Body of pancreas (tissue), 4 donors: ENCODE results near the gene PABPN1L.

Experiments used
- POLR2A ChIP-seq, 3 donors: fragments of 450-650 bp; IDR thresholded peaks; one replicate each; pipeline ENCODE4 v1.6.1; 2016; ENCODE audit warnings: antibody characterized with exemption in 3 of 3, mild to moderate bottlenecking in 2 of 3
- TF ChIP-seq, protein P1 (sequence below), 7 experiments: fragments of 450-650 bp in 4 of 7; fragments of 200-600 bp in 3 of 7; sonication (generic) in 3 of 7; IDR thresholded peaks; one replicate each; pipeline ENCODE4 v1.5.1; 2016 to 2019; ENCODE audit warnings: antibody characterized with exemption in 7 of 7

DNA sequence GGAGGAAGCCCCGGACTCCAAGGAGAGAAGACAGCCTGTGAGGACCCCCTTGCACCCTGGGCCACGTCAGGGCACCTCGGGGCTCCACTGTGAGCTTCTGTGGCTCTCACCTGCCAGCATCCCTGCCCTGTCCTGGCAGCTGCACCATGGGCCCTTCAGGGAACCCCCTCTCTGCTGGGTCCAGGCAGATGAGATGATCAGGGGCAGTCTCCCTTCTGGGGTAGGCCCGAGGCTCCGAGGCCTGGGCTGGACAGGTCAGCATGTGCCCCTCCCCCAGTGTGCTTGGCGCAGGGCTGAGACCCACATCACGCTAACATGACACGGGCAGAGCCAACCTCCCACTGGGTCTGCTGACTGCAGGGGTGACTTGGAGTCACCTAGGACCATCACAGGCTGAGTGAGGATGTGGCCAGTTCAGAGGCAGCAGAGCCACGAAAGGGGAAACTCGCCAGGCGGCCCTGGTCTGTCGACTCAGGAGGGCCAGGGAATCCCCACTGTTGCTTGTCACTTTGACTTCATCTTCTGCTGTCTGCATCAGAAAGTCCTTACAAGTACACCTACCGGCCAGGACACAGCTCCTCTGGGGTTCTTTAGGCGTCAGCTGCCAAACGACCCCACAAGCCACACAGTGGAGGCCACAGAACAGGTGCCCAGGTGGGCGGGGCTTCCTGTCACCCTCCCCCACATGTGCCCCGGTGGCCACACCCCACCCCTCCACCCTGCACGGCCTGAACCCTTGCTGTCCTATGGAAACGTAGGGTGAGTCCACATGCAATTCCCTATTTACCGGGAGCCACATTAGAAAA lies 12.0 kb downstream of the PABPN1L start:
- TF ChIP-seq, protein P1, sequence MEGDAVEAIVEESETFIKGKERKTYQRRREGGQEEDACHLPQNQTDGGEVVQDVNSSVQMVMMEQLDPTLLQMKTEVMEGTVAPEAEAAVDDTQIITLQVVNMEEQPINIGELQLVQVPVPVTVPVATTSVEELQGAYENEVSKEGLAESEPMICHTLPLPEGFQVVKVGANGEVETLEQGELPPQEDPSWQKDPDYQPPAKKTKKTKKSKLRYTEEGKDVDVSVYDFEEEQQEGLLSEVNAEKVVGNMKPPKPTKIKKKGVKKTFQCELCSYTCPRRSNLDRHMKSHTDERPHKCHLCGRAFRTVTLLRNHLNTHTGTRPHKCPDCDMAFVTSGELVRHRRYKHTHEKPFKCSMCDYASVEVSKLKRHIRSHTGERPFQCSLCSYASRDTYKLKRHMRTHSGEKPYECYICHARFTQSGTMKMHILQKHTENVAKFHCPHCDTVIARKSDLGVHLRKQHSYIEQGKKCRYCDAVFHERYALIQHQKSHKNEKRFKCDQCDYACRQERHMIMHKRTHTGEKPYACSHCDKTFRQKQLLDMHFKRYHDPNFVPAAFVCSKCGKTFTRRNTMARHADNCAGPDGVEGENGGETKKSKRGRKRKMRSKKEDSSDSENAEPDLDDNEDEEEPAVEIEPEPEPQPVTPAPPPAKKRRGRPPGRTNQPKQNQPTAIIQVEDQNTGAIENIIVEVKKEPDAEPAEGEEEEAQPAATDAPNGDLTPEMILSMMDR (IDR thresholded peaks at IDR 0.05), result no peak
- no peak for TF ChIP-seq POLR2A (IDR thresholded peaks at IDR 0.05)
